Raji (cell line): ENCODE measurements around the gene GRM1.

Source experiments
- POLR2A ChIP-seq: IDR thresholded peaks from 2 replicates; pipeline ENCODE4 v1.6.1; 2011; ENCODE audit warnings: low read depth, low read length, control low read depth; ENCODE audit not compliant: insufficient read depth

The GRM1 gene

GRCh38 chr6:146202570-146202969 is 173.7 kb downstream of the GRM1 start:
- no peak for TF ChIP-seq POLR2A

DNA sequence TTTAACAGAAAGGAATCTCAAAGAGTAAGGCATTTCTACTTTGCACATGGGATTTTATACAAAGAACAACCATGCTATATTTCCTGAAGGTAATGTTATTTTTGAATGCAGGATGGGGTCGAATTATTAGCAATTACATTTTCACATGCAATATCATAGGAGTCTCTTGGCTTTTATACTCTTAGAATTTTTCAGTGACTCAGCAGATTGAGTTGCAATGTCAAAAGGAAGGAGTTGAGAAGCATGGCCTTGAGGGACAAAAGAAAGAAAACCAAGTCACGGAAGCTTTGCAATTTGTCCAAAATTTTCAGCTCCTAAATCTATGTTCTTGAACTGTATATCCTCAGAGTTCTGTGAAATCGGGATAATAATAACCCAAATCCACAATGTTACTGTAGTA is 181.1 kb downstream of the GRM1 start:
- no peak for TF ChIP-seq POLR2A

DNA sequence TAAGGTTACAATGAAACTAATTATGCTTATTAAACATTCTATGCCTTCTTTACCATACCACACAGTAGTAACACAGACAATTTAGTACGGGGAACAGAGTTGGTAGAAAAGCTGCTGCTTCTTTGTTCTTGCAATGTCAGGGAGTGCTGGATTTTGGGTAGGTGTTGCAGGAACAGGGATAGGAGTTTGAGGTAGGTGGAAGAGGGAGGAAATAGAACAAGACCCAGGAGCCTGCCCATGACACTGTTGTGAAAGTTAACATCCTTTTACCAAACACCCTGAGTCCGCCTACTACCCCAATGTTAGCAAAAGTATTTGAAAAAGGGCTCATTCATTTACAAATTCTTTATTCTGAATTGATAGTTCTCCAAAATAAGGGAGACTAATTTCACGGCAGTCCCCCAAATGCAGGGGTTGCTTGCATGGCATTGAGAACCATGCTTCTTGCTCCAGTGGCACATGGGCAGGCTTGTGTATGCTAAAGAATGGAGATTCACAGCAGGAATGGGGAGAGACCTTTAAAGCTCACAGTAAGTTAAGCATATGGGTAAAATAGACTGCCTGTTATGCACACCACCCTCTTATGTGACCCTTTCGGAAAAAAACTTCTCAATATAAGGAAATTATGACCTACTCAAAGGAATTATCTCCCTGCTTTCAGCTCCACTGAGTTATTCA is 181.7 kb downstream of the GRM1 start:
- no peak for TF ChIP-seq POLR2A

- no peak for TF ChIP-seq POLR2A
Measured at GRCh38 chr6:146211646-146212045, 182.8 kb downstream of the GRM1 start.

DNA sequence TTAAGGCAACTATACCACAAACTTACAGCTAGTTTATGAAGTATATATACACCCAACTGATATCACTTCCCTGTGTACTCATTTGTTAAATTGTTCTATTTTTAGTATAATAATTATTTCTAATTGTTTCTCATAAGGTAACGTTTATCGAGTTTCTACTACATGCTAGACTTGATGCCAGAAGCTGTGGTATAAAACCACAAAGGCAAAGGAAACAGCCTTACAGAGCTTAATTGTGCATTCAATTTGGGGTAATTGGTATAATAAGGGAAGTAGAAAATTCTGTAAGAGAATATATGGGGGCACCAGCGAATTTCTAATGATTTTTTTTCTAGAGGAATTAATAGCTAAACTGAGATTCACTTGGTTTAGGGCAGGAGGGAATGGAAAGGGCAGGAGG is 183.9 kb downstream of the GRM1 start:
- no peak for TF ChIP-seq POLR2A

- no peak for TF ChIP-seq POLR2A
Measured at GRCh38 chr6:146219101-146219500, 190.2 kb downstream of the GRM1 start.

DNA sequence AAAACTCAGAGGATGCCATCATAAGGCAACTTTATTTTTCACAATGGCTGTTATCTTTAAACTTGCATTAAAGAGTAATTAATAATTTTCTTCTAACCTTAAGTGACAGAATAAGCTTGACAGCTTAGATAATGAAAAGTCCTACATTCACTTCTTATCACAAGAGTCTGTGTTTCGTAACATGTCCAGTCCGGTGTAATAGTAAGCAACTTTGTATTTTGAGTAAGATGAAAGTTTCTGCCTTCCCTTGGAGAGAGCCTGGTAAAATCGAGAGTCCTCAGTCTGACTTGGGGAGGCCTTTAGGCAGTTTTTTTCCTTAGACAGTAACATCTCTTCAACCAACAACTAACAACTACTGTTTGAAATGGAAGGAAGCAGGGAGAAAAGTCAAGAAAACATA is 195.6 kb downstream of the GRM1 start:
- no peak for TF ChIP-seq POLR2A

DNA sequence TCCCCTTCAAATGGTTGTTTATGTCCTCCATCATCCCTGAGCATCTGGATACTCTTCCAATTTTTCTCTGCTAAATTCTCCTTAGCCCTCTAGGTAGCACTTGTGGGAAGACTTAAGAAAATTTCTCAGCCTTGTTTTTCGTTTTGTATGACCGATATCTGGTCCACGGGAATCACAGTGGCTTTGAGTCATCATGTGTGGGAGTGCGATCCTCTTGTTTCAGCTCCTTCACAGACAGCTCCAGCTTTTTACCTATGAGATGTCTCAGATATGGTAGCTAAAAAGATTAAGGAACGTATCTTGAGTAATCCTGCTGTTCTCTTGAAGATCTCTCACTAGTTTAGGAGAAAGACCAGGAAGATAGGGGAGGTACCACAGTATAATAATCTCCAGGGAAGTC is 196.1 kb downstream of the GRM1 start:
- no peak for TF ChIP-seq POLR2A

- no peak for TF ChIP-seq POLR2A
Measured at GRCh38 chr6:146240322-146240721, 211.5 kb downstream of the GRM1 start.

DNA sequence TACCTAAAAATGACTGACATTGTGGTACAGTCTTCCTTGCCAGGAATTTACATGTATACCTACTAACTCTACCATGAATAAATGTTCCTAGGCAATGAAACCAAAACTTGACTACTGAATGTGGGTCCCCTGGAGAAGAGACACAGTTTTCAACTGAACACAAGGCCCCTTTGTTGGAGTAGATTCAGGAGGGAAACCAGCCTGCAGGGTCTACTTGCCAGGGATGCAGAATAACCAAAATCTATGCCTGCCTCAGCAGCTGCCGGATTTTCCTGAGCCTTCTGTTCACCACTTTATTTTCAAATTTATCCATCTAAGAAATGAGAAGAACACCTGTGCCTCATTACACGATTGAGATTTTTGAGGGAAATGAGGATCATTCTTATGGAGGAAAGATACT is 211.9 kb downstream of the GRM1 start:
- no peak for TF ChIP-seq POLR2A

DNA sequence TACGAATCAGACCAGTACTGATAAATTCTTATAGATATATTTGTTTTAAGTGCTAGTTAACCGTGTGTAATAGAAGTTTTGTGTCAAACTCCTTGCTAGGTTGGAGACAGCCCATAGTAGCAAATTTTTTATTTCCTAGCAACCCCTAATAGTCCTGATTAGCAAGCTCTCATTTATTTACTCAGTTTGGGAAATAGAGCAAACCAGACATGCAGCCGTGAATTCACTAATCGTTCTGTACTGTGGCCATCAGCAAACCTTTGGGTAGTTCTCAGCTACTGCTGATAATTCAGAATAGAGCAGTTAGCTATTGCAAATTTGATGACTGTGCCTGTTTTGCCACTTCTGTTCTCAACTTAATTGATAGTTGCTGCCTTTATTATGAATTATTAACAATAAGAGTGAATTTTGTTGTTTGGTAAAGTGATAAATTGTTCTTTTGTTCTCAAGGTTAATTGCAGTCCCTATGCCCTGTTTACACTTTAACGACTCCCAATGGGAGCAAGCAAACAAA is 215.8 kb downstream of the GRM1 start:
- TF ChIP-seq POLR2A = no peak

DNA sequence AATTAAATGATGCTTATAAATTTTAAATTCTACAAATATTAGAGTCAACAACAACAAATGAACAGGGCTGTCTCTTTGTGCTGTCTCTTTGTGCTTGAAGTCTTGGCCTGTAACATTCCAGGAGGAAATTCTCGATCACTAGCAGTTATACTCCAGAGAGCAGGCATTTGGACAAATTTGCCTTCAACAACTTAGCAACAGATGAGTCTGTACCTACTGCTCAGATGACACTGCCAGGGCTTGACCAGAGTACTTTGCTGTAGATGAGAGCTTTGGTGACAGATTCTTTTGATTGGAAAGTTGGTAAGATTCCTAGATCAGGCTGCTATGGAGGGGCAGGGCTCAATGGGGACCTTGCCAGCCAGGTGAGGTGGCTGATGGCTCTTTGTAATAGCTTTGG is 217.2 kb downstream of the GRM1 start:
- no peak for TF ChIP-seq POLR2A

DNA sequence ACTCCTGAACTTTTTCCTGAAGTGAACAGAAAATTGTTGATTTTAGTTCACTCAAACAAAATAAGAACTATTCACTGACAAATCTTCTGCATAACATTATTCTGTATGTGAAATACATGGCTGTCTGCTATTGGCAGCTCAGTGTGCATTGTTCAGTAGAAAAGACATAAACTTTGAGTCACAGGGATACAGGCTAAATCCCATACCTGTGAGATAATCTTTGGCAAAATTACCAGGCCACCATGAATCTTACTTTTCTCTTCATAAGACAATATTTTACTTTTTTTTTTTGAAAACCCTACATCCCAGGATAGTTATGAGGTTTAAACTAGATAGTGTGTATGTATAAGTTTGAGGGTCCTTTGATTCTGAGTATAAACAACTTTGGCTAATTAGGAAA is 224.8 kb downstream of the GRM1 start:
- no peak for TF ChIP-seq POLR2A

DNA sequence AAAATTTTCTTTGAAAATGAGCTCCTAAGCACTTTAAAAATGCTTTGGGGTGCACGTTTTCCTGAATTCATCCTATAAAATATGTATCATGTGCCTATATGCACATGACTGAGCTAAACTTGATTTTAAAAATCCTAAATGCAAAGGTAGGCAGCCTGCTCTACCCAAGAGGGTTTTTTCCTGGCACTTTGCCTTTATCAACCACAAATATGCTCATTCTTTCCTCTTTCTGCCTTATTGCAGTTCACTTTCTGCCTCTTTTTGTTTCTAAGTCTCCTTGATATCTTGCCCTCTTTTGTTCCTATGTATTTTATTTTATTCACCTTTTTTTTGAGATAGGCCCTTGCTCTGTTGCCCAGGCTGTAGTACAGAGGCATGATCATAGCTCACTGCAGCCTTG is 229.3 kb downstream of the GRM1 start:
- no peak for TF ChIP-seq POLR2A

GRCh38 chr6:146260886-146261285 is 232.0 kb downstream of the GRM1 start:
- TF ChIP-seq POLR2A = no peak

- TF ChIP-seq POLR2A = no peak
Measured at GRCh38 chr6:146265056-146265455, 236.2 kb downstream of the GRM1 start.

GRCh38 chr6:146267447-146267846 is 238.6 kb downstream of the GRM1 start:
- TF ChIP-seq POLR2A = no peak

DNA sequence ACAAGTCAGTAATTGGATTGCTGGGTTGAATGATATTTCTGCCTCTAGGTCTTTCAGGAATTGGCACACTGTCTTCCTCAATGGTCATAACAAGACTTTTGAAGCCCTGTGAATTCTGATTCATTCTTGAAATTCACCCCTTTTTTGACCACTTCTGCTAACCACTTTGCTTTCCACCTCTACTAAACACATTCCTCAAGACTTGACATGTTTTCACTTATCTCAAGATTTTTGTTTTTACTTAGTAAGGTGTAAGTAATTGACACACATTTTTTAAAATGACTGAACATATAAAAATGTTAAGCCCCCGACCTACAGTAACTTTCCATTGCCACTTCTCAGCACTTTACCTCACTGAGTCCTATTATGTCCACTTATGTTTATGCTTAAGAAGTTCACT is 239.1 kb downstream of the GRM1 start:
- no peak for TF ChIP-seq POLR2A

- no peak for TF ChIP-seq POLR2A
Measured at GRCh38 chr6:146269482-146269881, 240.6 kb downstream of the GRM1 start.
